ENCODE results near the gene FAM118B.

GRCh38 chr11:126207896-126208295 lies 3.7 kb upstream of the FAM118B start:
- TF ChIP-seq POLR2A (IDR thresholded peaks at IDR 0.05; ENCODE audit: extremely low read depth, insufficient read length) (no peak), CTCF (IDR thresholded peaks at IDR 0.05; ENCODE audit: low read depth, low read length) (no peak), MYC (IDR thresholded peaks at IDR 0.05; ENCODE audit: low read depth, low read length) (no peak)
